Panc1 (cell line): ENCODE data around the gene HOXA10. TPM values are rescaled to one million over a fixed set of nuclear protein-coding genes. Genes with fewer than 3 reads are reported as not detected.
A peak's percentile ranks its signal among the peaks of the same experiment; 100 is the strongest.

Experiments used
- ATAC-seq: fragments of 200-7000 bp; cut with Tn5 transposase; 2 replicates; pipeline ENCODE4 v1.9.1; 2020; ENCODE audit warnings: mild to moderate bottlenecking, moderate library complexity
- BruUV-seq: library from RNA; stranded (reverse); fragments of 400-500 nt; replicated peaks from 2 replicates; lab custom pipeline; 2021; lab: Mats Ljungman, UMichigan
- CTCF ChIA-PET: fragments of 300-600 bp; sonication (Branson Sonifier 250); formaldehyde crosslinking; loops from one replicate; lab custom pipeline; 2022; ENCODE audit warnings: antibody characterized with exemption; lab: Charles Lee
- POLR2A ChIA-PET: fragments of 300-600 bp; sonication (Branson Sonifier 250); formaldehyde crosslinking; loops from one replicate; lab custom pipeline; 2022; ENCODE audit warnings: antibody characterized with exemption; lab: Charles Lee
- DNase-seq: peaks from one replicate; pipeline ENCODE4 v3.0.0-alpha.2; 2010; ENCODE audit warnings: low read depth, low spot score
- H3K27ac ChIP-seq: 2 replicates; pipeline ENCODE4 v1.5.1; 2011; ENCODE audit warnings: mild to moderate bottlenecking, low read length, inconsistent platforms
- H3K27me3 ChIP-seq: fragments of 200-500 bp; sonication (Bioruptor generic); 2 replicates; pipeline ENCODE4 v1.6.0; 2014; ENCODE audit warnings: low read length, inconsistent platforms; ENCODE audit not compliant: control insufficient read depth, insufficient read depth
- H3K36me3 ChIP-seq: fragments of 200-500 bp; sonication (Bioruptor generic); 2 replicates; pipeline ENCODE4 v1.5.1; 2014; ENCODE audit warnings: inconsistent platforms, mild to moderate bottlenecking, low read length, moderate library complexity; ENCODE audit not compliant: control insufficient read depth, insufficient read depth
- H3K4me1 ChIP-seq: 2 replicates; pipeline ENCODE4 v1.5.1; 2011; ENCODE audit warnings: inconsistent platforms, mild to moderate bottlenecking, low read length, moderate library complexity; ENCODE audit not compliant: control insufficient read depth, insufficient read depth
- H3K4me3 ChIP-seq, 2 experiments: 2 replicates each; pipeline ENCODE4 v1.5.1; 2011 to 2012; ENCODE audit warnings: low read depth in 2 of 2, low read length in 2 of 2, mild to moderate bottlenecking in 2 of 2, inconsistent platforms in 1 of 2, moderate library complexity in 1 of 2
- H3K9me3 ChIP-seq: fragments of 200-500 bp; sonication (Bioruptor generic); 2 replicates; pipeline ENCODE4 v1.5.1; 2014; ENCODE audit warnings: low read depth, mild to moderate bottlenecking, inconsistent platforms, low read length, moderate library complexity; ENCODE audit not compliant: control insufficient read depth, insufficient read depth
- POLR2AphosphoS5 ChIP-seq: IDR thresholded peaks from 2 replicates; pipeline ENCODE4 v1.6.1; 2012; ENCODE audit warnings: mild to moderate bottlenecking, low read depth, low read length, moderate library complexity
- SIN3A ChIP-seq: IDR thresholded peaks from 2 replicates; pipeline ENCODE4 v1.6.1; 2012; ENCODE audit warnings: low read depth, mild to moderate bottlenecking, low read length, moderate library complexity, borderline replicate concordance; ENCODE audit not compliant: insufficient read depth
- TCF7L2 ChIP-seq: IDR thresholded peaks from 2 replicates; pipeline ENCODE4 v1.6.1; 2011; ENCODE audit warnings: mild to moderate bottlenecking, low read depth, low read length, inconsistent platforms
- in situ Hi-C: cut with HindIII; loops from 2 replicates; pipeline ENCODE4 v1.10.0; 2016; ENCODE audit warnings: low sequenced_read_pairs, low pct_unique_long_range_greater_than_20kb
- intact Hi-C: fragments of 100-400 bp; cut with micrococcal nuclease; formaldehyde crosslinking; loops from one replicate; pipeline ENCODE4 v1.10.0; 2022; ENCODE audit not compliant: unreplicated experiment
- total RNA-seq: library from RNA; stranded (reverse); gene quantifications from one replicate; pipeline ENCODE4 v1.2.1, GENCODE V29; 2021; ENCODE audit not compliant: unreplicated experiment
- TF ChIP-seq, protein P1 (sequence below): fragments of 450-650 bp; IDR thresholded peaks from 2 replicates; pipeline ENCODE4 v1.5.1; 2017; ENCODE audit warnings: mild to moderate bottlenecking
- TF ChIP-seq, protein P2 (sequence below), 2 experiments: IDR thresholded peaks; 2 replicates each; pipeline ENCODE4 v1.6.1; 2011 to 2012; ENCODE audit warnings: low read depth in 2 of 2, control low read depth in 1 of 2, low read length in 1 of 2, mild to moderate bottlenecking in 1 of 2, moderate library complexity in 1 of 2; ENCODE audit not compliant: insufficient read depth in 1 of 2

Gene HOXA10
- total RNA-seq, 1 experiment from 2014 or later: 0.41 TPM

DNA sequence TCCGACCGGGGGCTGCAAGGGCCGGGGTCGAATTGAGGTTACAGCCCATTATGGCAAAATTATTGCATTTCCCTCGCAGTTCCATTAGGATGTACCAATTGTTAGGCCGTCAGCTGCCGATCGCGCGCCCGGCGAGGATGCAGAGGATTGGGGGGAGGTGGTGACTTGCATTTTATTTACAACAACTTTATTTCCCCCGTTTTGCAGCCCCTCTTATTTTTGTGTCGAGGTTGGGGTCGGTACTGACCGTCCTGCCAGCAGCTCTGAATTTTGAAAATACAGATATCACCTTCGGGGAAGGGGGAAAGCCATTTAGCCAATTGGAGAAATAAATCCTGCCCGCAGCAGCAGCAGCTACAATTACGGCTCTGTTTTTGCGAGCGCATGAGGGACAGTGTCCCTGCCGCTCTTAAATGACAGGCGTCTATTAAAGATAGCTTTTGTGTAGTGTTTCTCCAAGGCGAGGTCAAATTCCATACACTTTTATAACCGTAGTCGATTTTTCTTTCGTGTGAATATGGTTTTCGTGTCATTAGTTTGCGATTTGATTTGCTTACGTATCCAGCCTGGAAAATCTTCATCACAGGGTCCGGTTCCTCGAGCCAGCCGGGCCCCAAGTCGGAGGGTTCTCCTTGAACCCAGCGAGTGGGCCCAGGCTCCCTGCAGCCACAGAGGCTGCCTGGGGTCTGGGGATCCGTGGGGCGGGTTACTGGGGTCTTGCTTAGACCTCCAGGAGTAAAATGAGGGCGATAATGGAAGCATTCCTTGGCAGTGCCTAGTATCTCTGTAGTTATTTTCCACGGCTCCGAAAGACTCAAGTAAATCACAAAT lies 30.0 kb downstream of the HOXA10 start:
- ChIA-PET POLR2A (no interaction called here), CTCF (interaction anchor here (2.7 kb wide), 1 partner anchor 462 kb away, joined by 9 read pairs; no protein-coding TSS in a partner anchor)
- ATAC-seq (no peak), DNase-seq (no peak)
- H3K36me3 ChIP-seq: no peaks in the 10 kb centered on the region
- peak overlapping the region; percentile 10; the same call in 1 of the 2 replicates for H3K27ac ChIP-seq
- TF ChIP-seq TCF7L2 (no peak), POLR2AphosphoS5 (no peak), SIN3A (no peak)
- TF ChIP-seq, protein P1, sequence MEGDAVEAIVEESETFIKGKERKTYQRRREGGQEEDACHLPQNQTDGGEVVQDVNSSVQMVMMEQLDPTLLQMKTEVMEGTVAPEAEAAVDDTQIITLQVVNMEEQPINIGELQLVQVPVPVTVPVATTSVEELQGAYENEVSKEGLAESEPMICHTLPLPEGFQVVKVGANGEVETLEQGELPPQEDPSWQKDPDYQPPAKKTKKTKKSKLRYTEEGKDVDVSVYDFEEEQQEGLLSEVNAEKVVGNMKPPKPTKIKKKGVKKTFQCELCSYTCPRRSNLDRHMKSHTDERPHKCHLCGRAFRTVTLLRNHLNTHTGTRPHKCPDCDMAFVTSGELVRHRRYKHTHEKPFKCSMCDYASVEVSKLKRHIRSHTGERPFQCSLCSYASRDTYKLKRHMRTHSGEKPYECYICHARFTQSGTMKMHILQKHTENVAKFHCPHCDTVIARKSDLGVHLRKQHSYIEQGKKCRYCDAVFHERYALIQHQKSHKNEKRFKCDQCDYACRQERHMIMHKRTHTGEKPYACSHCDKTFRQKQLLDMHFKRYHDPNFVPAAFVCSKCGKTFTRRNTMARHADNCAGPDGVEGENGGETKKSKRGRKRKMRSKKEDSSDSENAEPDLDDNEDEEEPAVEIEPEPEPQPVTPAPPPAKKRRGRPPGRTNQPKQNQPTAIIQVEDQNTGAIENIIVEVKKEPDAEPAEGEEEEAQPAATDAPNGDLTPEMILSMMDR: peak; percentile 55
- TF ChIP-seq, protein P2, sequence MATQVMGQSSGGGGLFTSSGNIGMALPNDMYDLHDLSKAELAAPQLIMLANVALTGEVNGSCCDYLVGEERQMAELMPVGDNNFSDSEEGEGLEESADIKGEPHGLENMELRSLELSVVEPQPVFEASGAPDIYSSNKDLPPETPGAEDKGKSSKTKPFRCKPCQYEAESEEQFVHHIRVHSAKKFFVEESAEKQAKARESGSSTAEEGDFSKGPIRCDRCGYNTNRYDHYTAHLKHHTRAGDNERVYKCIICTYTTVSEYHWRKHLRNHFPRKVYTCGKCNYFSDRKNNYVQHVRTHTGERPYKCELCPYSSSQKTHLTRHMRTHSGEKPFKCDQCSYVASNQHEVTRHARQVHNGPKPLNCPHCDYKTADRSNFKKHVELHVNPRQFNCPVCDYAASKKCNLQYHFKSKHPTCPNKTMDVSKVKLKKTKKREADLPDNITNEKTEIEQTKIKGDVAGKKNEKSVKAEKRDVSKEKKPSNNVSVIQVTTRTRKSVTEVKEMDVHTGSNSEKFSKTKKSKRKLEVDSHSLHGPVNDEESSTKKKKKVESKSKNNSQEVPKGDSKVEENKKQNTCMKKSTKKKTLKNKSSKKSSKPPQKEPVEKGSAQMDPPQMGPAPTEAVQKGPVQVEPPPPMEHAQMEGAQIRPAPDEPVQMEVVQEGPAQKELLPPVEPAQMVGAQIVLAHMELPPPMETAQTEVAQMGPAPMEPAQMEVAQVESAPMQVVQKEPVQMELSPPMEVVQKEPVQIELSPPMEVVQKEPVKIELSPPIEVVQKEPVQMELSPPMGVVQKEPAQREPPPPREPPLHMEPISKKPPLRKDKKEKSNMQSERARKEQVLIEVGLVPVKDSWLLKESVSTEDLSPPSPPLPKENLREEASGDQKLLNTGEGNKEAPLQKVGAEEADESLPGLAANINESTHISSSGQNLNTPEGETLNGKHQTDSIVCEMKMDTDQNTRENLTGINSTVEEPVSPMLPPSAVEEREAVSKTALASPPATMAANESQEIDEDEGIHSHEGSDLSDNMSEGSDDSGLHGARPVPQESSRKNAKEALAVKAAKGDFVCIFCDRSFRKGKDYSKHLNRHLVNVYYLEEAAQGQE (IDR thresholded peaks at IDR 0.05; ENCODE audit: insufficient read depth in 1 of 2, low read depth in 2 of 2, low read length in 1 of 2): no peak
- peak overlapping the region; percentile 41 to 58 for H3K4me3 ChIP-seq
- peaks cover 21% of the 10 kb centered on the region for H3K4me1 ChIP-seq
- intact Hi-C loops: no loop called here
- BruUV-seq: no TSS peak
- no peaks in the 10 kb centered on the region for H3K9me3 ChIP-seq
- in situ Hi-C loops: loop anchor here (5.0 kb wide), 1 partner anchor 287 kb away; no protein-coding TSS in a partner anchor
- H3K27me3 ChIP-seq: no peaks in the 10 kb centered on the region

DNA sequence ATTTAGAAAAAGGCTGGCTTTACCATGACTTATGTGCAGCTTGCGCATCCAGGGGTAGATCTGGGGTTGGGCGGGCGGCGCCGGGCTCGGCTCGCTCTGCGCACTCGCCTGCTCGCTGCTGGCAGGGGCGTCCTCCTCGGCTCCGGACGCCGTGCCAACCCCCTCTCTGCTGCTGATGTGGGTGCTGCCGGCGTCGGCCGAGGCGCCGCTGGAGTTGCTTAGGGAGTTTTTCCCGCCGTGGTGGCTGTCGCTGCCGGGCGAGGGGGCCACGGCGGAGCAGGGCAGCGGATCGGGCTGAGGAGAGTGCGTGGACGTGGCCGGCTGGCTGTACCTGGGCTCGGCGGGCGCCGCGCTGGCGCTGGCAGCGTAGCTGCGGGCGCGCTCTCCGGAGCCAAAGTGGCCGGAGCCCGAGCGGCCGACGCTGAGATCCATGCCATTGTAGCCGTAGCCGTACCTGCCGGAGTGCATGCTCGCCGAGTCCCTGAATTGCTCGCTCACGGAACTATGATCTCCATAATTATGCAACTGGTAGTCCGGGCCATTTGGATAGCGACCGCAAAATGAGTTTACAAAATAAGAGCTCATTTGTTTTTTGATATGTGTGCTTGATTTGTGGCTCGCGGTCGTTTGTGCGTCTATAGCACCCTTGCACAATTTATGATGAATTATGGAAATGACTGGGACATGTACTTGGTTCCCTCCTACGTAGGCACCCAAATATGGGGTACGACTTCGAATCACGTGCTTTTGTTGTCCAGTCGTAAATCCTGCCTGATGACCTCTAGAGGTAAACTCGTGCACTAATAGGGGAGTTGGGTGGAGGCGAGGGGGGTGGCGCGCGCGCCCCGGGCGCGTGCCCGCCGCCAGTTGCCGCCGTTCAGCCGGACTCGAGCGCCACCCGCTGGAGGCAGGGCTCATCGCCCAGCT lies 30.8 kb downstream of the HOXA10 start, which contains the start of gene HOXA5:
HOXA5 (minus strand) TSS at position 659 of the 927 bp plus-strand sequence; CDS start at position 585, 74 bp downstream.
- ATAC-seq (peak; percentile 85), DNase-seq (peak; percentile 79)
- no TSS peak for BruUV-seq
- H3K4me3 ChIP-seq: peak within 1 kb of the TSS; percentile 58 to 87
- no peaks in the 10 kb centered on the region for H3K9me3 ChIP-seq
- H3K4me1 ChIP-seq: peaks cover 14% of the 10 kb centered on the region
- intact Hi-C loops: no loop called here
- in situ Hi-C loops: loop anchor here (5.0 kb wide), 1 partner anchor 286 kb away; no protein-coding TSS in a partner anchor
- ChIA-PET CTCF (interaction anchor here (0.8 to 2.7 kb wide), 4 partner anchors 12 to 462 kb away, joined by 3 to 9 read pairs (median 4); no protein-coding TSS in a partner anchor), POLR2A (no interaction called here)
- H3K27ac ChIP-seq: peak within 1 kb of the TSS; percentile 84
- no peaks in the 10 kb centered on the region for H3K36me3 ChIP-seq
- H3K27me3 ChIP-seq: no peaks in the 10 kb centered on the region
- TF ChIP-seq POLR2AphosphoS5 (no peak; the same call in 1 of the 2 replicates), TCF7L2 (no peak), SIN3A (no peak)
- TF ChIP-seq, protein P2 (IDR thresholded peaks at IDR 0.05; ENCODE audit: insufficient read depth in 1 of 2, low read depth in 2 of 2, low read length in 1 of 2): no peak
- TF ChIP-seq, protein P1: peak; percentile 95
